ENCODE measurements around the gene SFXN3. TPM values are rescaled to one million over a fixed set of nuclear protein-coding genes. Genes with fewer than 3 reads are reported as not detected.

Gene SFXN3
- total RNA-seq, 4 donors from 2014 or later: 35.8 to 56.8 (median 43.3) TPM

GRCh38 chr10:101062232-101063049 lies 31.4 kb downstream of the SFXN3 start:
- DNase-seq: peak; percentile 56 to 57
- Histone ChIP-seq H3K4me3 (replicated peaks in 1 of 3) (peak overlapping the region in 1 of 3 donors; percentile 93), H3K27me3 (no peaks in the 10 kb centered on the region), H3K4me1 (peaks cover 39 to 51% of the 10 kb centered on the region in 2 donors), H3K27ac (peak overlapping the region in 1 of 3 donors; percentile 100), H3K36me3 (no peaks in the 10 kb centered on the region), H3K9me3 (no peaks in the 10 kb centered on the region)
- intact Hi-C loops (cut with DNase I): no loop called here
- no peak for TF ChIP-seq POLR2A (IDR thresholded peaks at IDR 0.05)
- TF ChIP-seq CTCF (IDR thresholded peaks at IDR 0.05): peak in 5 of 6 experiments; percentile 17 to 64 (median 47)
- 31 to 37% methylated on average over 12 to 15 of the region's 63 CpGs for WGBS, 2 donors

GRCh38 chr10:101063050-101063525 lies 32.1 kb downstream of the SFXN3 start:
- Histone ChIP-seq H3K27me3 (no peaks in the 10 kb centered on the region), H3K9me3 (no peaks in the 10 kb centered on the region), H3K4me3 (replicated peaks in 1 of 3) (no peak overlapping the region), H3K27ac (no peak overlapping the region), H3K4me1 (peaks cover 41 to 54% of the 10 kb centered on the region in 2 donors), H3K36me3 (no peaks in the 10 kb centered on the region)
- no peak for DNase-seq
- intact Hi-C loops (cut with DNase I): no loop called here
- WGBS, 2 donors: 23 to 46% methylated on average over 4 to 10 of the region's 19 CpGs
- TF ChIP-seq POLR2A (IDR thresholded peaks at IDR 0.05) (no peak), CTCF (IDR thresholded peaks at IDR 0.05) (no peak)

GRCh38 chr10:101063548-101064414 lies 32.7 kb downstream of the SFXN3 start:
- DNase-seq: no peak
- intact Hi-C loops (cut with DNase I): no loop called here
- H3K27me3 ChIP-seq: no peaks in the 10 kb centered on the region
- H3K27ac ChIP-seq: no peak overlapping the region
- no peaks in the 10 kb centered on the region for H3K36me3 ChIP-seq
- H3K4me1 ChIP-seq: peaks cover 41 to 54% of the 10 kb centered on the region in 2 donors
- TF ChIP-seq POLR2A (IDR thresholded peaks at IDR 0.05): no peak
- no peak for TF ChIP-seq CTCF (IDR thresholded peaks at IDR 0.05)
- H3K9me3 ChIP-seq: no peaks in the 10 kb centered on the region
- 55 to 62% methylated on average over 14 of the region's 15 CpGs for WGBS, 2 donors
- no peak overlapping the region for H3K4me3 ChIP-seq (replicated peaks in 1 of 3)

- intact Hi-C loops (cut with DNase I): loop anchor here (5.0 kb wide), 1 partner anchor 32 kb away; the partner anchor contains the start of genes PDZD7 and SFXN3
These were observed 33.5 kb downstream of the SFXN3 start for GRCh38 chr10:101064415-101065030.

More at GRCh38 chr10:101064415-101065030, 33.5 kb downstream of the SFXN3 start:
- TF ChIP-seq POLR2A (IDR thresholded peaks at IDR 0.05) (no peak), CTCF (IDR thresholded peaks at IDR 0.05) (no peak)
- no peak overlapping the region for H3K27ac ChIP-seq
- no peak overlapping the region for H3K4me3 ChIP-seq (replicated peaks in 1 of 3)
- WGBS, 2 donors: 75 to 81% methylated on average over 5 to 8 of the region's 9 CpGs
- H3K9me3 ChIP-seq: no peaks in the 10 kb centered on the region
- H3K4me1 ChIP-seq: peaks cover 41 to 54% of the 10 kb centered on the region in 2 donors
- no peak for DNase-seq
- H3K27me3 ChIP-seq: no peaks in the 10 kb centered on the region
- no peaks in the 10 kb centered on the region for H3K36me3 ChIP-seq
